Measurements from ENCODE around the gene S100G. TPM values are rescaled to one million over a fixed set of nuclear protein-coding genes. Genes with fewer than 3 reads are reported as not detected.
"Not testable (repeated sequence)": the region's sequence is repeated elsewhere in the genome, so short reads cannot be mapped to it uniquely, and the experiment has no call there.

Gene S100G
- total and polyA plus RNA-seq, 2 experiments from 2014 or later, result not detected

GRCh38 chrX:16601885-16602284, 48.1 kb upstream of the S100G start:
- H3K27me3 ChIP-seq (ENCODE audit: insufficient read depth), result no peaks in the 10 kb centered on the region
- TF ChIP-seq CREB1 (CRISPR knock-in tag; IDR thresholded peaks at IDR 0.05; ENCODE audit: low read depth) (no peak), ZNF114 (CRISPR knock-in tag; IDR thresholded peaks at IDR 0.05) (no peak), EZH2 (IDR thresholded peaks at IDR 0.05; ENCODE audit: low read depth, unreplicated experiment) (no peak), ZNF331 (CRISPR knock-in tag; IDR thresholded peaks at IDR 0.05; ENCODE audit: low read depth) (no peak), STAT1 (IDR thresholded peaks at IDR 0.05; ENCODE audit: unreplicated experiment) (no peak), NANOG (IDR thresholded peaks at IDR 0.05; ENCODE audit: borderline replicate concordance) (no peak)
- H4K20me1 ChIP-seq (replicated peaks; ENCODE audit: insufficient read depth), result no peaks in the 10 kb centered on the region
- no peaks in the 10 kb centered on the region for H3K79me2 ChIP-seq (replicated peaks; ENCODE audit: insufficient read depth)
- H3K4me2 ChIP-seq, result no peak overlapping the region
- no peak overlapping the region for H2AFZ ChIP-seq
- Mint-ChIP-seq H3K27ac (no peak overlapping the region), H3K9me3 (peaks cover 2% of the 10 kb centered on the region; the same call in 1 of the 3 replicates), H3K36me3 (ENCODE audit: low read depth) (peaks cover 50% of the 10 kb centered on the region; the same call in 2 of the 3 replicates), H3K4me3 (no peak overlapping the region), H3K27me3 (ENCODE audit: insufficient read depth, low read depth, poor library complexity) (peaks cover 3% of the 10 kb centered on the region), H3K4me1 (peaks cover 23% of the 10 kb centered on the region; the same call in 2 of the 3 replicates)
- H3K36me3 ChIP-seq (ENCODE audit: insufficient read depth), result no peaks in the 10 kb centered on the region
- H3K9me2 ChIP-seq (ENCODE audit: insufficient read depth), result no peaks in the 10 kb centered on the region
- no peaks in the 10 kb centered on the region for H3F3A ChIP-seq (replicated peaks; ENCODE audit: low read depth)
- ATAC-seq (no peak), DNase-seq (ENCODE audit: low spot score) (no peak)
- H3K4me1 ChIP-seq (ENCODE audit: insufficient read depth), result no peaks in the 10 kb centered on the region
- H3K4me3 ChIP-seq, result no peak overlapping the region
- H3K27ac ChIP-seq (ENCODE audit: low read depth), result no peak overlapping the region

DNA sequence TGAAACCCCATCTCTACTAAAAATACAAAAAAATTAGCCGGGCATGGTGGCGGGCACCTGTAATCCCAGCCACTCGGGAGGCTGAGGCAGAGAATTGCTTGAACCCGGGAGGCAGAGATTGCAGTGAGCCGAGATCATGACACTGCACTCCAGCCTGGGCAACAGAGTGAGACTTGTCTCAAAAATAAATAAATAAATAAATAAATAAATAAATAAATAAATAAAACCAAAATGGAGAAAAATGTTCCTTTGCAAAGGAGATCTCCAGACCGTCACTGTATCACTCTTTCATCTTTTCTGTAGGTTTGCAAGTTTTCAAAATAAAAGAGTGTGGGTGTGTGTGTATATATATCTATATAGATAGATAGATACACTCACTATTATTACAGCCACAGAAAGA, 46.7 kb upstream of the S100G start:
- H3K4me3 Mint-ChIP-seq; H3F3A ChIP-seq (replicated peaks; ENCODE audit: low read depth); H3K4me2 ChIP-seq; H4K20me1 ChIP-seq (replicated peaks; ENCODE audit: insufficient read depth); H3K4me1 ChIP-seq (ENCODE audit: insufficient read depth); H3K27me3 Mint-ChIP-seq (ENCODE audit: insufficient read depth, low read depth, poor library complexity); H3K79me2 ChIP-seq (replicated peaks; ENCODE audit: insufficient read depth); H3K9me2 ChIP-seq (ENCODE audit: insufficient read depth); H2AFZ ChIP-seq; H3K9me3 Mint-ChIP-seq; DNase-seq (ENCODE audit: low spot score); ATAC-seq; H3K36me3 ChIP-seq (ENCODE audit: insufficient read depth); H3K27ac Mint-ChIP-seq; H3K27me3 ChIP-seq (ENCODE audit: insufficient read depth); H3K4me3 ChIP-seq; H3K27ac ChIP-seq (ENCODE audit: low read depth): not testable (repeated sequence)
- Mint-ChIP-seq H3K36me3 (ENCODE audit: low read depth) (peaks cover 49% of the 10 kb centered on the region; the same call in 2 of the 3 replicates), H3K4me1 (peaks cover 23% of the 10 kb centered on the region; the same call in 2 of the 3 replicates)

DNA sequence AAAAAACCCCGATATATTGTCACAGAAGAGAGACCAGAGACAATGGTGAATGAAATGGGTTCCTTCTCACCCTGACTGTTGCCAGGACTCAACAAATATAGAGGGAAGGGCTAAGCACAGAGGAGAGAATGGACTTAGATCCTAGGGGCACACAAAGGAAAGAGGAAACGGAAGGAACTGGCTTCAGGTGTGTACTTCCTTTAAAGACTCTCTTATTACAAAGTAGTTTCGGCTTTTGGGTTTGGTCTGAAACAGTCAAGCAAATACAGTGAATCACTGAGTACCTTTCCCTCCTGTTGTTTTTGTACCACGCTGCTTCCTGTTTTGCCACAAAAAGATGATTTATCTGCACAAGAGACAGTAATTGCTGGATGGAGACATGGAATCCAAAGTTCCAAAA, 46.1 kb upstream of the S100G start:
- no peaks in the 10 kb centered on the region for H3K9me3 Mint-ChIP-seq
- TF ChIP-seq EZH2 (IDR thresholded peaks at IDR 0.05; ENCODE audit: low read depth, unreplicated experiment) (no peak), EZH2phosphoT487 (IDR thresholded peaks at IDR 0.05; ENCODE audit: unreplicated experiment) (no peak), JUNB (IDR thresholded peaks at IDR 0.05; ENCODE audit: unreplicated experiment) (no peak), CREB1 (CRISPR knock-in tag; IDR thresholded peaks at IDR 0.05; ENCODE audit: low read depth) (no peak), NANOG (IDR thresholded peaks at IDR 0.05; ENCODE audit: borderline replicate concordance) (no peak), POLR2AphosphoS5 (IDR thresholded peaks at IDR 0.05; ENCODE audit: low read depth) (no peak), REST (IDR thresholded peaks at IDR 0.05; ENCODE audit: unreplicated experiment) (no peak), ZNF114 (CRISPR knock-in tag; IDR thresholded peaks at IDR 0.05) (no peak), ETS1 (IDR thresholded peaks at IDR 0.05) (no peak), STAT1 (IDR thresholded peaks at IDR 0.05; ENCODE audit: unreplicated experiment) (no peak), ZNF331 (CRISPR knock-in tag; IDR thresholded peaks at IDR 0.05; ENCODE audit: low read depth) (no peak)
- TF ChIP-seq, protein P1, sequence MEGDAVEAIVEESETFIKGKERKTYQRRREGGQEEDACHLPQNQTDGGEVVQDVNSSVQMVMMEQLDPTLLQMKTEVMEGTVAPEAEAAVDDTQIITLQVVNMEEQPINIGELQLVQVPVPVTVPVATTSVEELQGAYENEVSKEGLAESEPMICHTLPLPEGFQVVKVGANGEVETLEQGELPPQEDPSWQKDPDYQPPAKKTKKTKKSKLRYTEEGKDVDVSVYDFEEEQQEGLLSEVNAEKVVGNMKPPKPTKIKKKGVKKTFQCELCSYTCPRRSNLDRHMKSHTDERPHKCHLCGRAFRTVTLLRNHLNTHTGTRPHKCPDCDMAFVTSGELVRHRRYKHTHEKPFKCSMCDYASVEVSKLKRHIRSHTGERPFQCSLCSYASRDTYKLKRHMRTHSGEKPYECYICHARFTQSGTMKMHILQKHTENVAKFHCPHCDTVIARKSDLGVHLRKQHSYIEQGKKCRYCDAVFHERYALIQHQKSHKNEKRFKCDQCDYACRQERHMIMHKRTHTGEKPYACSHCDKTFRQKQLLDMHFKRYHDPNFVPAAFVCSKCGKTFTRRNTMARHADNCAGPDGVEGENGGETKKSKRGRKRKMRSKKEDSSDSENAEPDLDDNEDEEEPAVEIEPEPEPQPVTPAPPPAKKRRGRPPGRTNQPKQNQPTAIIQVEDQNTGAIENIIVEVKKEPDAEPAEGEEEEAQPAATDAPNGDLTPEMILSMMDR (conservative IDR thresholded peaks at IDR 0.05; ENCODE audit: low read depth in 2 of 2), result no peak

More for the DNA sequence above, 46.1 kb upstream of the S100G start:
- no peak overlapping the region for H3K4me3 Mint-ChIP-seq
- Histone ChIP-seq H3K4me2 (no peak overlapping the region), H3K27ac (ENCODE audit: low read depth) (0 out of 2 replicates have a peak overlapping the region, but pooled peaks have one; percentile 59), H4K20me1 (replicated peaks; ENCODE audit: insufficient read depth) (no peaks in the 10 kb centered on the region), H3K4me1 (ENCODE audit: insufficient read depth) (no peaks in the 10 kb centered on the region), H3K4me3 (no peak overlapping the region), H3K9me2 (ENCODE audit: insufficient read depth) (no peaks in the 10 kb centered on the region), H3F3A (replicated peaks; ENCODE audit: low read depth) (no peaks in the 10 kb centered on the region), H2AFZ (no peak overlapping the region), H3K79me2 (replicated peaks; ENCODE audit: insufficient read depth) (no peaks in the 10 kb centered on the region), H3K27me3 (ENCODE audit: insufficient read depth) (no peaks in the 10 kb centered on the region), H3K36me3 (ENCODE audit: insufficient read depth) (no peaks in the 10 kb centered on the region)
- peak overlapping the region; percentile 53; the same call in 1 of the 2 replicates for H3K27ac Mint-ChIP-seq
- ATAC-seq (no peak), DNase-seq (ENCODE audit: low spot score) (no peak)
- peaks cover 54% of the 10 kb centered on the region; the same call in 2 of the 3 replicates for H3K36me3 Mint-ChIP-seq (ENCODE audit: low read depth)
- peaks cover 3% of the 10 kb centered on the region for H3K27me3 Mint-ChIP-seq (ENCODE audit: insufficient read depth, low read depth, poor library complexity)
- peaks cover 23% of the 10 kb centered on the region; the same call in 2 of the 3 replicates for H3K4me1 Mint-ChIP-seq

Data from GM23338 (cell line).